Measurements from ENCODE around the gene PSMC3. TPM values are rescaled to one million over a fixed set of nuclear protein-coding genes. Genes with fewer than 3 reads are reported as not detected.

Gene PSMC3
- total and polyA plus RNA-seq, 10 donors: 59.7 to 105 (median 71.7) TPM

- Histone ChIP-seq H3K27ac (peak overlapping the region; percentile 15 to 100 (median 99)), H3K36me3 (no peaks in the 10 kb centered on the region), H3K4me1 (peaks cover 39 to 95% (median 76%) of the 10 kb centered on the region in 6 donors), H3K9me3 (no peaks in the 10 kb centered on the region), H3K4me3 (peak overlapping the region in 1 of 8 donors; percentile 57), H3K27me3 (replicated peaks in 1 of 7) (no peaks in the 10 kb centered on the region)
- intact Hi-C loops (cut with DNase I; ENCODE audit: low total_unique reads): no loop called here
- WGBS, 5 donors: 93 to 100% (median 97%) methylated on average over 6 of the region's 6 CpGs
- peak; percentile 76 for DNase-seq
- no peak for TF ChIP-seq CTCF (IDR thresholded peaks at IDR 0.05 in 8 of 11, conservative IDR thresholded peaks at IDR 0.05 in 3 of 11)
- no peak for TF ChIP-seq POLR2AphosphoS5 (IDR thresholded peaks at IDR 0.05)
- TF ChIP-seq POLR2A (IDR thresholded peaks at IDR 0.05): no peak
These were observed 35.8 kb downstream of the PSMC3 start for GRCh38 chr11:47390422-47390760.

GRCh38 chr11:47389577-47390421 lies 36.4 kb downstream of the PSMC3 start:
- Histone ChIP-seq H3K36me3 (no peaks in the 10 kb centered on the region), H3K9me3 (no peaks in the 10 kb centered on the region), H3K27ac (peak overlapping the region; percentile 70 to 100 (median 99)), H3K27me3 (replicated peaks in 1 of 7) (no peaks in the 10 kb centered on the region), H3K4me1 (peaks cover 38 to 89% (median 70%) of the 10 kb centered on the region in 6 donors), H3K4me3 (peak overlapping the region in 3 of 8 donors; percentile 13 to 57 (median 14))
- peak; percentile 91 for DNase-seq
- intact Hi-C loops (cut with DNase I; ENCODE audit: low total_unique reads): no loop called here
- no peak for TF ChIP-seq POLR2A (IDR thresholded peaks at IDR 0.05)
- TF ChIP-seq POLR2AphosphoS5 (IDR thresholded peaks at IDR 0.05): peak in 1 of 3 donors; percentile 40
- WGBS, 5 donors: 49 to 69% (median 58%) methylated on average over 17 of the region's 17 CpGs

GRCh38 chr11:47388697-47389576 lies 37.3 kb downstream of the PSMC3 start:
- Histone ChIP-seq H3K4me1 (peaks cover 31 to 81% (median 62%) of the 10 kb centered on the region in 6 donors), H3K4me3 (peak overlapping the region in 3 of 8 donors; percentile 13 to 57 (median 14)), H3K9me3 (no peaks in the 10 kb centered on the region), H3K27me3 (replicated peaks in 1 of 7) (no peaks in the 10 kb centered on the region), H3K36me3 (no peaks in the 10 kb centered on the region), H3K27ac (peak overlapping the region; percentile 70 to 100 (median 99))
- peak in 1 of 3 donors; percentile 43 for TF ChIP-seq POLR2A (IDR thresholded peaks at IDR 0.05)
- peak; percentile 87 to 91 (median 90) for TF ChIP-seq POLR2AphosphoS5 (IDR thresholded peaks at IDR 0.05)
- TF ChIP-seq CTCF (IDR thresholded peaks at IDR 0.05 in 8 of 11, conservative IDR thresholded peaks at IDR 0.05 in 3 of 11): no peak
- intact Hi-C loops (cut with DNase I; ENCODE audit: low total_unique reads): no loop called here
- DNase-seq: peak; percentile 93
- 51 to 74% (median 66%) methylated on average over 20 to 28 of the region's 28 CpGs for WGBS, 5 donors

- TF ChIP-seq POLR2A (IDR thresholded peaks at IDR 0.05): peak in 1 of 3 donors; percentile 36
- peak; percentile 33 to 71 (median 55) for TF ChIP-seq POLR2AphosphoS5 (IDR thresholded peaks at IDR 0.05)
- no peak for TF ChIP-seq CTCF (IDR thresholded peaks at IDR 0.05 in 8 of 11, conservative IDR thresholded peaks at IDR 0.05 in 3 of 11)
- peak overlapping the region; percentile 70 to 100 (median 99) for H3K27ac ChIP-seq
- intact Hi-C loops (cut with DNase I; ENCODE audit: low total_unique reads): no loop called here
These were observed 38.1 kb downstream of the PSMC3 start for GRCh38 chr11:47387944-47388696.

More at GRCh38 chr11:47387944-47388696, 38.1 kb downstream of the PSMC3 start:
- Histone ChIP-seq H3K9me3 (no peaks in the 10 kb centered on the region), H3K4me1 (peaks cover 24 to 78% (median 56%) of the 10 kb centered on the region in 6 donors), H3K4me3 (peak overlapping the region in 1 of 8 donors; percentile 57), H3K36me3 (peaks cover 0 to 6% (median 0%) of the 10 kb centered on the region in 6 donors), H3K27me3 (replicated peaks in 1 of 7) (no peaks in the 10 kb centered on the region)
- WGBS, 5 donors: 36 to 73% (median 48%) methylated on average over 12 to 13 of the region's 13 CpGs
- DNase-seq: peak; percentile 86

All from spleen (tissue), 11 donors.